H9 (cell line): Measurements from ENCODE around the gene PABPN1. TPM values are rescaled to one million over a fixed set of nuclear protein-coding genes. Genes with fewer than 3 reads are reported as not detected.

Experiments
- DNase-seq: peaks from one replicate; pipeline ENCODE4 v3.0.0-alpha.2; 2017
- H2AFZ ChIP-seq: one replicate; pipeline ENCODE4 v1.6.1; 2013; ENCODE audit warnings: mild to moderate bottlenecking, low read length, control low read depth, moderate library complexity
- H2AK5ac ChIP-seq: 2 replicates; pipeline ENCODE4 v1.6.1; 2013; ENCODE audit warnings: low read length, control low read depth, mixed read lengths; ENCODE audit not compliant: insufficient read length
- H2BK120ac ChIP-seq: one replicate; pipeline ENCODE4 v1.6.1; 2013; ENCODE audit warnings: low read depth, mild to moderate bottlenecking, low read length, control low read depth, inconsistent platforms; ENCODE audit not compliant: poor library complexity, severe bottlenecking
- H2BK12ac ChIP-seq: 2 replicates; pipeline ENCODE4 v1.6.1; 2013; ENCODE audit warnings: low read length, control low read depth, mixed read lengths, low read depth; ENCODE audit not compliant: insufficient read length
- H2BK15ac ChIP-seq: 2 replicates; pipeline ENCODE4 v1.6.1; 2013; ENCODE audit warnings: low read depth, low read length, control low read depth
- H2BK20ac ChIP-seq: one replicate; pipeline ENCODE4 v1.6.1; 2013; ENCODE audit warnings: low read depth, mild to moderate bottlenecking, low read length, control low read depth, inconsistent platforms; ENCODE audit not compliant: poor library complexity, severe bottlenecking
- H2BK5ac ChIP-seq: 2 replicates; pipeline ENCODE4 v1.6.1; 2013; ENCODE audit warnings: low read length, control low read depth, mixed read lengths; ENCODE audit not compliant: insufficient read length
- H3K14ac ChIP-seq: 2 replicates; pipeline ENCODE4 v1.6.1; 2013; ENCODE audit warnings: low read length, control low read depth; ENCODE audit not compliant: insufficient read depth
- H3K18ac ChIP-seq: 2 replicates; pipeline ENCODE4 v1.6.1; 2013; ENCODE audit warnings: low read depth, mild to moderate bottlenecking, mixed read lengths, low read length, control low read depth; ENCODE audit not compliant: insufficient read length
- H3K23ac ChIP-seq: 2 replicates; pipeline ENCODE4 v1.6.1; 2013; ENCODE audit warnings: low read length, control low read depth, mixed read lengths, low read depth; ENCODE audit not compliant: insufficient read length
- H3K23me2 ChIP-seq: 2 replicates; pipeline ENCODE4 v1.6.1; 2013; ENCODE audit warnings: low read depth, mild to moderate bottlenecking, mixed read lengths, low read length, control low read depth; ENCODE audit not compliant: insufficient read length, poor library complexity, severe bottlenecking
- H3K27ac ChIP-seq: 2 replicates; pipeline ENCODE4 v1.5.1; 2013; ENCODE audit warnings: low read length, control low read depth, mixed read lengths, low read depth; ENCODE audit not compliant: insufficient read length
- H3K27me3 ChIP-seq: 2 replicates; pipeline ENCODE4 v1.6.1; 2013; ENCODE audit warnings: low read length, control low read depth, inconsistent platforms; ENCODE audit not compliant: insufficient read depth
- H3K4ac ChIP-seq: 2 replicates; pipeline ENCODE4 v1.6.1; 2013; ENCODE audit warnings: low read depth, mild to moderate bottlenecking, control low read depth, inconsistent platforms, low read length, moderate library complexity
- H3K4me1 ChIP-seq: 2 replicates; pipeline ENCODE4 v1.6.1; 2013; ENCODE audit warnings: low read length, control low read depth, inconsistent platforms; ENCODE audit not compliant: insufficient read depth
- H3K4me2 ChIP-seq: 2 replicates; pipeline ENCODE4 v1.6.1; 2013; ENCODE audit warnings: low read length, control low read depth, mixed read lengths; ENCODE audit not compliant: insufficient read length, insufficient read depth
- H3K56ac ChIP-seq: 2 replicates; pipeline ENCODE4 v1.6.1; 2013; ENCODE audit warnings: low read depth, mild to moderate bottlenecking, mixed read lengths, low read length, control low read depth; ENCODE audit not compliant: insufficient read length
- H3K79me1 ChIP-seq: 2 replicates; pipeline ENCODE4 v1.6.1; 2013; ENCODE audit warnings: low read depth, mild to moderate bottlenecking, moderate library complexity, low read length, control low read depth, inconsistent platforms; ENCODE audit not compliant: insufficient read depth, poor library complexity, severe bottlenecking
- H3K79me2 ChIP-seq: 2 replicates; pipeline ENCODE4 v1.6.1; 2013; ENCODE audit warnings: low read length, control low read depth, inconsistent platforms; ENCODE audit not compliant: insufficient read depth
- H3K9ac ChIP-seq: 2 replicates; pipeline ENCODE4 v1.6.1; 2013; ENCODE audit warnings: low read length, control low read depth, mixed read lengths; ENCODE audit not compliant: insufficient read length; ENCODE audit errors: extremely low read depth
- H3K9me3 ChIP-seq: one replicate; pipeline ENCODE4 v1.6.1; 2013; ENCODE audit warnings: low read depth, low read length, inconsistent platforms; ENCODE audit not compliant: control insufficient read depth
- H3T11ph ChIP-seq: one replicate; pipeline ENCODE4 v1.6.1; 2013; ENCODE audit warnings: mild to moderate bottlenecking, low read length, control low read depth, inconsistent platforms
- H4K20me1 ChIP-seq: one replicate; pipeline ENCODE4 v1.6.1; 2013; ENCODE audit not compliant: control insufficient read depth, insufficient read length, insufficient read depth
- H4K5ac ChIP-seq: 2 replicates; pipeline ENCODE4 v1.6.1; 2013; ENCODE audit warnings: low read depth, mild to moderate bottlenecking, mixed read lengths, low read length, control low read depth; ENCODE audit not compliant: insufficient read length
- H4K8ac ChIP-seq: replicated peaks from 2 replicates; pipeline ENCODE4 v1.6.1; 2013; ENCODE audit warnings: low read length, control low read depth, mixed read lengths, low read depth; ENCODE audit not compliant: insufficient read length
- H4K91ac ChIP-seq: 2 replicates; pipeline ENCODE4 v1.6.1; 2013; ENCODE audit warnings: low read depth, mild to moderate bottlenecking, moderate library complexity, mixed read lengths, low read length, control low read depth; ENCODE audit not compliant: insufficient read length
- H3K27ac Mint-ChIP-seq, 3 experiments: 2 replicates in 2 of 3; 3 replicates in 1 of 3; pipeline ENCODE4 v1.8.0; 2020 to 2021; ENCODE audit warnings: mixed read lengths in 3 of 3, mild to moderate bottlenecking in 1 of 3, moderate library complexity in 1 of 3
- H3K27me3 Mint-ChIP-seq: 2 replicates; pipeline ENCODE4 v1.8.0; 2021; ENCODE audit warnings: low read depth, mild to moderate bottlenecking, moderate library complexity, mixed read lengths
- H3K36me3 Mint-ChIP-seq, 3 experiments: 2 replicates in 2 of 3; 3 replicates in 1 of 3; pipeline ENCODE4 v1.8.0; 2020 to 2021; ENCODE audit warnings: low read depth in 3 of 3, mixed read lengths in 3 of 3; ENCODE audit not compliant: insufficient read depth in 1 of 3
- H3K4me1 Mint-ChIP-seq, 2 experiments: 2 replicates each; pipeline ENCODE4 v1.8.0; 2020; ENCODE audit warnings: mixed read lengths in 2 of 2
- H3K4me3 Mint-ChIP-seq, 2 experiments: 2 replicates in 1 of 2; 3 replicates in 1 of 2; pipeline ENCODE4 v1.8.0; 2020 to 2021; ENCODE audit warnings: mild to moderate bottlenecking in 2 of 2, mixed read lengths in 2 of 2, moderate library complexity in 1 of 2
- H3K9me3 Mint-ChIP-seq, 2 experiments: 2 replicates in 1 of 2; 3 replicates in 1 of 2; pipeline ENCODE4 v1.8.0; 2020; ENCODE audit warnings: mild to moderate bottlenecking in 2 of 2, mixed read lengths in 2 of 2, moderate library complexity in 1 of 2
- CTCF ChIP-seq: fragments of 200-600 bp; sonication (generic); conservative IDR thresholded peaks from 3 replicates; pipeline ENCODE4 v1.8.0; 2021; ENCODE audit warnings: antibody characterized with exemption, mild to moderate bottlenecking
- WGBS: extraction: QIAGEN DNeasy Blood & Tissue Kit; methylation state at CpG from one replicate; pipeline ENCODE4 v1.1.7; 2013; ENCODE audit warnings: missing lambda C conversion rate, low lambda C conversion rate, mixed read lengths; ENCODE audit not compliant: insufficient read length; ENCODE audit errors: extremely low coverage; 5-methylcytosine and 5-hydroxymethylcytosine counted together
- total RNA-seq: library from RNA; stranded (reverse); gene quantifications from 2 replicates; pipeline ENCODE4 v1.2.1, GENCODE V29; 2021

The PABPN1 gene
- total RNA-seq, 1 experiment from 2014 or later, result 333 TPM

- Histone ChIP-seq H3K18ac (no peak overlapping the region), H3K79me1 (no peaks in the 10 kb centered on the region), H2BK15ac (no peak overlapping the region), H2BK5ac (no peak overlapping the region), H2BK12ac (no peak overlapping the region), H3K27ac (no peak overlapping the region), H3K56ac (no peak overlapping the region), H3K23me2 (peaks cover 19% of the 10 kb centered on the region), H4K8ac (no peak overlapping the region), H2AFZ (no peak overlapping the region), H3K9me3 (no peaks in the 10 kb centered on the region), H3K4ac (no peak overlapping the region), H3K27me3 (peaks cover 13% of the 10 kb centered on the region), H3K4me1 (no peaks in the 10 kb centered on the region), H4K20me1 (no peaks in the 10 kb centered on the region), H2BK20ac (no peak overlapping the region), H2BK120ac (no peak overlapping the region), H3K23ac (no peak overlapping the region), H3K4me2 (peak overlapping the region; percentile 88), H3K14ac (0 out of 2 replicates have a peak overlapping the region, but pooled peaks have one; percentile 41), H3K9ac (peak overlapping the region; percentile 33), H4K5ac (no peak overlapping the region), H3K79me2 (no peaks in the 10 kb centered on the region), H4K91ac (no peak overlapping the region), H3T11ph (no peak overlapping the region), H2AK5ac (no peak overlapping the region)
- no CpG with 5 or more reads among the region's 87 CpGs for WGBS
- H3K4me1 Mint-ChIP-seq, result peaks cover 16 to 24% of the 10 kb centered on the region in 2 experiments
- peaks cover 0 to 10% (median 0%) of the 10 kb centered on the region in 3 experiments; a peak in 1 of 7 replicates for H3K36me3 Mint-ChIP-seq
- H3K4me3 Mint-ChIP-seq, result peak overlapping the region; percentile 84 to 89
- TF ChIP-seq CTCF, result peak; percentile 80
- H3K27me3 Mint-ChIP-seq, result peaks cover 63% of the 10 kb centered on the region
- no peaks in the 10 kb centered on the region for H3K9me3 Mint-ChIP-seq
- peak; percentile 97 for DNase-seq
- H3K27ac Mint-ChIP-seq, result peak overlapping the region; percentile 86 to 97 (median 96); a peak in 5 of 7 replicates
Measured at GRCh38 chr14:23301288-23301968, 19.8 kb upstream of the PABPN1 start.
